GM12865 (cell line): ENCODE results near the gene WDR87.
A peak's percentile ranks its signal among the peaks of the same experiment; 100 is the strongest.

Source experiments
- DNase-seq: peaks from one replicate; pipeline ENCODE4 v3.0.0; 2010; ENCODE audit warnings: low read depth
- H3K4me3 ChIP-seq: 2 replicates; pipeline ENCODE4 v1.5.1; 2011; ENCODE audit warnings: mild to moderate bottlenecking, low read depth, low read length, control low read depth
- TF ChIP-seq, protein P1 (sequence below): IDR thresholded peaks from 2 replicates; pipeline ENCODE4 v1.5.1; 2011; ENCODE audit warnings: low read length, control low read depth, low read depth, inconsistent platforms; ENCODE audit not compliant: insufficient read depth; ENCODE audit errors: missing control alignments

WDR87 gene

DNA sequence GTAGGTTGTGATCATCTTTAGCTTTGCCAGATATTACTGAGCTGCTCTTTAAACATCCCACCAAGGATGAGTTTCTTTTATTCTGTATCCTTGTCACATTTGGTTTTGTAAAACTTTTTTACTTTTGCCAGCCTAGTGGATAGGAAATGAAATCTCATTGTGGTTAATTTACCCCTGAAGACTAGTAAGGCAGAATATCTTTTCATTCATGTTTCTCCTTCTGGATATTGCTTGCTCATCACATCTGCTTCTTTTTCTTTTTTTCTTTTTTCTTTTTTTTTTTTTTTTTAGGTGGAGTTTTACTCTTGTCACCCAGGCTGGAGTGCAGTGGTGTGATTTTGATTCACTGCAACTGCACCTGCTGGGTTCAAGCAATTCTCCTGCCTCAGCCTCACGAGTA, 32.0 kb upstream of the WDR87 start:
- TF ChIP-seq, protein P1, sequence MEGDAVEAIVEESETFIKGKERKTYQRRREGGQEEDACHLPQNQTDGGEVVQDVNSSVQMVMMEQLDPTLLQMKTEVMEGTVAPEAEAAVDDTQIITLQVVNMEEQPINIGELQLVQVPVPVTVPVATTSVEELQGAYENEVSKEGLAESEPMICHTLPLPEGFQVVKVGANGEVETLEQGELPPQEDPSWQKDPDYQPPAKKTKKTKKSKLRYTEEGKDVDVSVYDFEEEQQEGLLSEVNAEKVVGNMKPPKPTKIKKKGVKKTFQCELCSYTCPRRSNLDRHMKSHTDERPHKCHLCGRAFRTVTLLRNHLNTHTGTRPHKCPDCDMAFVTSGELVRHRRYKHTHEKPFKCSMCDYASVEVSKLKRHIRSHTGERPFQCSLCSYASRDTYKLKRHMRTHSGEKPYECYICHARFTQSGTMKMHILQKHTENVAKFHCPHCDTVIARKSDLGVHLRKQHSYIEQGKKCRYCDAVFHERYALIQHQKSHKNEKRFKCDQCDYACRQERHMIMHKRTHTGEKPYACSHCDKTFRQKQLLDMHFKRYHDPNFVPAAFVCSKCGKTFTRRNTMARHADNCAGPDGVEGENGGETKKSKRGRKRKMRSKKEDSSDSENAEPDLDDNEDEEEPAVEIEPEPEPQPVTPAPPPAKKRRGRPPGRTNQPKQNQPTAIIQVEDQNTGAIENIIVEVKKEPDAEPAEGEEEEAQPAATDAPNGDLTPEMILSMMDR, result no peak
- DNase-seq, result no peak
- no peak overlapping the region for H3K4me3 ChIP-seq

DNA sequence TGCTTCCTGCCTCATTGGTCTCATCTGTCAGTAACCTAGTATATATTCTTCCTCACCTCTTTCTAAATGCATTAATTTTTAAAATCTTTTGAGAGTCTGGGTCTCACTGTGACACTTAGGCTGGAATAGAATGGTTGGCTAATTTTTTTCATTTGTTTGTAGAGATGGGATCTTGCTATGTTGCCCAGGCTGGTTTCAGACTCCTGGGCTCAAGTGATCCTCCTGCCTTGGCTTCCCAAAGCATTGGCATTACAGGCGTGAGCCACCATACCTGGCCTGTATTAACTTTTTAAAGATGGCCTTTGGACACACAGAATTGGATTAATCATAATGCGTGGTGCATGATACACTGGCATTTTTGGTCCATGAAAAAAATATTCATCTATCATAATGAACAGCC, 30.5 kb upstream of the WDR87 start:
- no peak overlapping the region for H3K4me3 ChIP-seq
- TF ChIP-seq, protein P1, result no peak
- DNase-seq, result no peak

DNA sequence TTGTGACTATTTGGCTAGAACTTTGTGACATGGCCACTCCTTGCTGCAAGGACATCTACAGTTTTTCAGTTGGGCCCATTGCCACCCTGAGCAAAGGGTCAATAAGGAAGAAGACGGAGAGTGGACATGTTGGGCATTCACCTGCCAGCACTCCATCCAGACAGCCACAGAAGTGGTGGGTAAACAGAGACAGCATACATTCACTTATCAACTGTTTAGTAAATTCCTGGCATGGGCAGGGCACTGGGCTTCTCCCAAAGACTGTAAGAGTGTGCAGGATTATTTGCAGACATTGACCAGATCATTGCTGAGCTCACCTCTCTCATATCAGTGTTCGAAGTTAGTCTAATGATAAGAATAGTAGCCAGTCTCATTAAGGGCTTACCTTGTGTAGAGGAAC, 29.8 kb upstream of the WDR87 start:
- TF ChIP-seq, protein P1, result no peak
- no peak overlapping the region for H3K4me3 ChIP-seq
- no peak for DNase-seq

DNA sequence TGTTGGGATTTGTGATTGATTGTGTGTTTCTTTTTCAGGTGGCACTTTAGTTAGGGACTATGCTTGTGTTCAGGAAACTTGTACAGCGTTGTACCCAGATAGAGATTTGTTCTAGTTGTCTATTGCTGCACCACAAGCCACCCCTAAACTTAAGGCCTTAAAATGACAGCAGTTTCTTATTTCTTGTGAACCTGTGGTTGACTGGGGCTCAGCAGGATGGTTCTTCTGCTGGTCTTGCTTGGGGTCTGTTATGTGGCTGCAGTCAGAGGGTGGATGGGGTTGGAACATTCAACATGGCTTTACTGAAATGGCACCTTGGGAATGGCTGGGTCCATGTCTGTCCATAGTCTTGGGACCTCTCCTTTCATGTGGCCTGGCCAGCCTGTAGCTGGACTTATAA, 28.9 kb upstream of the WDR87 start:
- no peak overlapping the region for H3K4me3 ChIP-seq
- TF ChIP-seq, protein P1, result no peak

DNA sequence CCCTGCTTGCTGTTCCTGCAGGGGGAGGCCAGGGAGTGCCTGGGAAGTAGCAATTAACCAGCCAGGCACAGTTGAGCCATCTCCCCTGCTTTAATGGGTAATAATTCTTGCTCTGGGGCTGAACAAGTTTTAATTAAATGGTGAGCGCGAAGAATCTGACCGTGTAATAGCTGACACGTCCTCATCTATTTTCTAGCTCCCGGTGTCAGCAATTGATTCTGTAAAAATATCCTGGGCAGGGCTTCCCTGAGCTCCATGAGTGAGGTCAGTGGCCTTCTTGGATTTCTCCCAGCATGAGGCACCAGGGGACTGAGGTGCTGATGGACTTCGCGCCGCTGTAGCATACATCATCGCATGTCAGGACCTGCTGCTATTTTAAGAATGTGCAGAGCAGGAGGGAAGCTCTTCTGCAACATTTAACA, 27.6 kb upstream of the WDR87 start:
- H3K4me3 ChIP-seq, result no peak overlapping the region
- no peak for DNase-seq
- TF ChIP-seq, protein P1, result no peak

More for the DNA sequence above, 28.9 kb upstream of the WDR87 start:
- no peak for DNase-seq

DNA sequence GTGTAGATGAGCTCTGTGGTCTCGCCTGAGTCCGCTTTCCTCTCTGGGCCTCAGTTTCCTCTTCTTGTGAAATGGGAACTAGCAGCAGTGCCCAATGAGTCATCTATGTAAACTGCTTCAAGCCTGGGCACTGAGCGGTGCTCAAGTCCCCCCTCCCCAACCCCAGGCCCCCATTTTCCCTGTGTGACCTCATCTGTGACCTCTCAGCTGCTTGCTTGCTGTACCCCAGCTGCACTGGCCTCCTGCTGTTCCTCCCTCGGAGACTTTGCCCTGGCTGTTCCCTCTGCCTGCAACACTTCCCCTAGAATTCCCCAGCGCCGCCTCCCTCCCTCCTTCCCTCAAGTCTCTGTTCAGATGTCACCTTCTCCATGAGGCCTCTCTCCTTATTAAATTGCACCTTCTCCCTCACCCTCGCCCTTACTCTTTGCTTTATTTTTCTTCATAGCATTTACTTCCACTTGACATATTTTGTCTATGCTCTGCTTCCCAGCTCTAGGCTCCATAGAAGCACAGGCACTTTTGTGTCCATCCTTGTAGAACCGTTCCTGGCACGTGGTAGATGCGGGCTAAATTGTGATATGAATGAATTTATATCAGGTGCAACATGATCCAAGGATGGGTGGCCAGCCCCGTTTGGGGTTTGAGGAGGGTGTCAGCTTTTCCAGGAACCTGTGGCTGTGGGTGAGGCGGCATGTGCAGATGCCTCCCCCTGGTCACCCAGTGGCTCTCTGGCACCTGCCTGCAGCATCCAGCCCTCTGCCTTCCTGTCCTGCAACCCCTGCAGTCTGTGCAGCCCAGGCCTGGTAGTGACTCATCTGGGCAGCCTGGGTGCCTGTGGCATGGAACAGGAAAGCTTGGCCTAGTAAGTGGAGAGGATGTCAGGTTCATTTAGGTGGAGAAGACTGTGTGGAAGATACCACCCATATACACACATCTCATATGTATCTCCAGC, 26.9 kb upstream of the WDR87 start:
- TF ChIP-seq, protein P1, result no peak
- peak overlapping the region; percentile 40 for H3K4me3 ChIP-seq
- peak; percentile 37 for DNase-seq
